Upper lobe of left lung (tissue), 4 donors: ENCODE data around the gene SEMA6A.

Source experiments
- POLR2A ChIP-seq, 4 donors: fragments of 450-650 bp; IDR thresholded peaks; one replicate each; pipeline ENCODE4 v1.5.1; 2016 to 2017; ENCODE audit warnings: antibody characterized with exemption in 4 of 4, mild to moderate bottlenecking in 2 of 4
- TF ChIP-seq, protein P1 (sequence below), 6 experiments: fragments of 450-650 bp in 4 of 6; fragments of 200-600 bp in 2 of 6; sonication (generic) in 2 of 6; IDR thresholded peaks; one replicate each; pipeline ENCODE4 v1.5.1; 2016 to 2019; ENCODE audit warnings: antibody characterized with exemption in 6 of 6

DNA sequence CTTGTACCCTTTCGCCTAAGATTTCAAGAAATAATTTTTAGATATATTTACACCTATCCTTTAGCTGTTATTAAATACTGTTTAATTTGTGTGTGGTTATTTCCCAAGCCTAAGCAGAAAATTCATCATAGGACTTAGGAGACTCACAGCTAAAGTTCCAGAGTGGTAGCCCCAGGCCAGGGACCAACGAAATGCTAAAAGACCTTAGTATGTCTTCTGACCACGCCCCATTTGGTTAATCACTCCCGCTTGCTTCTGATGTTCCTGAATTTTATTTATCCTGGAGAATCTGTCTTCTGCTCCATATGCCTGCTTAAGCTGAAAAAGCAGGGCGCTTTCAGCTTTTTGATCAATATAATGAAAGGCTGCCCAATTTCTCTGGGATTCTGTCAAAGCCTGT, 18.7 kb upstream of the SEMA6A start:
- TF ChIP-seq, protein P1, sequence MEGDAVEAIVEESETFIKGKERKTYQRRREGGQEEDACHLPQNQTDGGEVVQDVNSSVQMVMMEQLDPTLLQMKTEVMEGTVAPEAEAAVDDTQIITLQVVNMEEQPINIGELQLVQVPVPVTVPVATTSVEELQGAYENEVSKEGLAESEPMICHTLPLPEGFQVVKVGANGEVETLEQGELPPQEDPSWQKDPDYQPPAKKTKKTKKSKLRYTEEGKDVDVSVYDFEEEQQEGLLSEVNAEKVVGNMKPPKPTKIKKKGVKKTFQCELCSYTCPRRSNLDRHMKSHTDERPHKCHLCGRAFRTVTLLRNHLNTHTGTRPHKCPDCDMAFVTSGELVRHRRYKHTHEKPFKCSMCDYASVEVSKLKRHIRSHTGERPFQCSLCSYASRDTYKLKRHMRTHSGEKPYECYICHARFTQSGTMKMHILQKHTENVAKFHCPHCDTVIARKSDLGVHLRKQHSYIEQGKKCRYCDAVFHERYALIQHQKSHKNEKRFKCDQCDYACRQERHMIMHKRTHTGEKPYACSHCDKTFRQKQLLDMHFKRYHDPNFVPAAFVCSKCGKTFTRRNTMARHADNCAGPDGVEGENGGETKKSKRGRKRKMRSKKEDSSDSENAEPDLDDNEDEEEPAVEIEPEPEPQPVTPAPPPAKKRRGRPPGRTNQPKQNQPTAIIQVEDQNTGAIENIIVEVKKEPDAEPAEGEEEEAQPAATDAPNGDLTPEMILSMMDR (IDR thresholded peaks at IDR 0.05), result no peak
- TF ChIP-seq POLR2A (IDR thresholded peaks at IDR 0.05), result no peak
